Panc1 (cell line): Measurements from ENCODE around the gene TSHZ3. TPM values are rescaled to one million over a fixed set of nuclear protein-coding genes. Genes with fewer than 3 reads are reported as not detected.

ENCODE experiments used
- ATAC-seq: fragments of 200-7000 bp; cut with Tn5 transposase; 2 replicates; pipeline ENCODE4 v1.9.1; 2020; ENCODE audit warnings: mild to moderate bottlenecking, moderate library complexity
- BruUV-seq: library from RNA; stranded (reverse); fragments of 400-500 nt; replicated peaks from 2 replicates; lab custom pipeline; 2021; lab: Mats Ljungman, UMichigan
- CTCF ChIA-PET: fragments of 300-600 bp; sonication (Branson Sonifier 250); formaldehyde crosslinking; loops from one replicate; lab custom pipeline; 2022; ENCODE audit warnings: antibody characterized with exemption; lab: Charles Lee
- POLR2A ChIA-PET: fragments of 300-600 bp; sonication (Branson Sonifier 250); formaldehyde crosslinking; loops from one replicate; lab custom pipeline; 2022; ENCODE audit warnings: antibody characterized with exemption; lab: Charles Lee
- DNase-seq: peaks from one replicate; pipeline ENCODE4 v3.0.0-alpha.2; 2010; ENCODE audit warnings: low read depth, low spot score
- H3K27ac ChIP-seq: 2 replicates; pipeline ENCODE4 v1.5.1; 2011; ENCODE audit warnings: mild to moderate bottlenecking, low read length, inconsistent platforms
- H3K27me3 ChIP-seq: fragments of 200-500 bp; sonication (Bioruptor generic); 2 replicates; pipeline ENCODE4 v1.6.0; 2014; ENCODE audit warnings: low read length, inconsistent platforms; ENCODE audit not compliant: control insufficient read depth, insufficient read depth
- H3K36me3 ChIP-seq: fragments of 200-500 bp; sonication (Bioruptor generic); 2 replicates; pipeline ENCODE4 v1.5.1; 2014; ENCODE audit warnings: inconsistent platforms, mild to moderate bottlenecking, low read length, moderate library complexity; ENCODE audit not compliant: control insufficient read depth, insufficient read depth
- H3K4me1 ChIP-seq: 2 replicates; pipeline ENCODE4 v1.5.1; 2011; ENCODE audit warnings: inconsistent platforms, mild to moderate bottlenecking, low read length, moderate library complexity; ENCODE audit not compliant: control insufficient read depth, insufficient read depth
- H3K4me3 ChIP-seq, 2 experiments: 2 replicates each; pipeline ENCODE4 v1.5.1; 2011 to 2012; ENCODE audit warnings: low read depth in 2 of 2, low read length in 2 of 2, mild to moderate bottlenecking in 2 of 2, inconsistent platforms in 1 of 2, moderate library complexity in 1 of 2
- H3K9me3 ChIP-seq: fragments of 200-500 bp; sonication (Bioruptor generic); 2 replicates; pipeline ENCODE4 v1.5.1; 2014; ENCODE audit warnings: low read depth, mild to moderate bottlenecking, inconsistent platforms, low read length, moderate library complexity; ENCODE audit not compliant: control insufficient read depth, insufficient read depth
- CTCF ChIP-seq: fragments of 450-650 bp; IDR thresholded peaks from 2 replicates; pipeline ENCODE4 v1.5.1; 2017; ENCODE audit warnings: mild to moderate bottlenecking
- POLR2AphosphoS5 ChIP-seq: IDR thresholded peaks from 2 replicates; pipeline ENCODE4 v1.6.1; 2012; ENCODE audit warnings: mild to moderate bottlenecking, low read depth, low read length, moderate library complexity
- REST ChIP-seq, 2 experiments: IDR thresholded peaks; 2 replicates each; pipeline ENCODE4 v1.6.1; 2011 to 2012; ENCODE audit warnings: low read depth in 2 of 2, control low read depth in 1 of 2, low read length in 1 of 2, mild to moderate bottlenecking in 1 of 2, moderate library complexity in 1 of 2; ENCODE audit not compliant: insufficient read depth in 1 of 2
- SIN3A ChIP-seq: IDR thresholded peaks from 2 replicates; pipeline ENCODE4 v1.6.1; 2012; ENCODE audit warnings: low read depth, mild to moderate bottlenecking, low read length, moderate library complexity, borderline replicate concordance; ENCODE audit not compliant: insufficient read depth
- TCF7L2 ChIP-seq: IDR thresholded peaks from 2 replicates; pipeline ENCODE4 v1.6.1; 2011; ENCODE audit warnings: mild to moderate bottlenecking, low read depth, low read length, inconsistent platforms
- in situ Hi-C: cut with HindIII; loops from 2 replicates; pipeline ENCODE4 v1.10.0; 2016; ENCODE audit warnings: low sequenced_read_pairs, low pct_unique_long_range_greater_than_20kb
- intact Hi-C: fragments of 100-400 bp; cut with micrococcal nuclease; formaldehyde crosslinking; loops from one replicate; pipeline ENCODE4 v1.10.0; 2022; ENCODE audit not compliant: unreplicated experiment
- total RNA-seq: library from RNA; stranded (reverse); gene quantifications from one replicate; pipeline ENCODE4 v1.2.1, GENCODE V29; 2021; ENCODE audit not compliant: unreplicated experiment

The TSHZ3 gene
- total RNA-seq, 1 experiment from 2014 or later = 7.8 TPM

- intact Hi-C loops (no loop called here), in situ Hi-C loops (no loop called here)
- TF ChIP-seq POLR2AphosphoS5 (no peak), REST (IDR thresholded peaks at IDR 0.05; ENCODE audit: insufficient read depth in 1 of 2, low read depth in 2 of 2, low read length in 1 of 2) (no peak), TCF7L2 (no peak), CTCF (no peak), SIN3A (no peak)
- DNase-seq (no peak), ATAC-seq (no peak)
- POLR2A ChIA-PET = no interaction called here
- H3K36me3 ChIP-seq = no peaks in the 10 kb centered on the region
- CTCF ChIA-PET = no interaction called here
- no peaks in the 10 kb centered on the region for H3K27me3 ChIP-seq
- H3K27ac ChIP-seq = no peak overlapping the region
- H3K4me3 ChIP-seq = no peak overlapping the region
- no peaks in the 10 kb centered on the region for H3K9me3 ChIP-seq
- BruUV-seq = no TSS peak
- no peaks in the 10 kb centered on the region for H3K4me1 ChIP-seq
These were observed 59.8 kb downstream of the TSHZ3 start for GRCh38 chr19:31289381-31289880.

GRCh38 chr19:31286491-31286890 is 62.7 kb downstream of the TSHZ3 start:
- no peaks in the 10 kb centered on the region for H3K36me3 ChIP-seq
- H3K4me1 ChIP-seq = no peaks in the 10 kb centered on the region
- no peaks in the 10 kb centered on the region for H3K27me3 ChIP-seq
- H3K27ac ChIP-seq = no peak overlapping the region
- CTCF ChIA-PET = no interaction called here
- in situ Hi-C loops (no loop called here), intact Hi-C loops (no loop called here)
- no peak for TF ChIP-seq TCF7L2
- no peak for TF ChIP-seq SIN3A
- no peak for TF ChIP-seq POLR2AphosphoS5
- TF ChIP-seq CTCF = no peak
- TF ChIP-seq REST (IDR thresholded peaks at IDR 0.05; ENCODE audit: insufficient read depth in 1 of 2, low read depth in 2 of 2, low read length in 1 of 2) = no peak
- BruUV-seq = no TSS peak
- no peak overlapping the region; a peak in 1 of 4 replicates for H3K4me3 ChIP-seq
- no peaks in the 10 kb centered on the region for H3K9me3 ChIP-seq
- ATAC-seq = no peak
- POLR2A ChIA-PET = no interaction called here
- DNase-seq = no peak
